Heart left ventricle (tissue), 16 donors: ENCODE measurements around the gene FOLR3. TPM values are rescaled to one million over a fixed set of nuclear protein-coding genes. Genes with fewer than 3 reads are reported as not detected.

ENCODE experiments used
- ATAC-seq, 4 donors: fragments of 200-7000 bp; cut with Tn5 transposase; one replicate each; pipeline ENCODE4 v1.9.1; 2020 to 2022; ENCODE audit warnings: moderate library complexity in 4 of 4, mild to moderate bottlenecking in 3 of 4, moderate number of reproducible peaks in 1 of 4
- DNase-seq, 5 donors: peaks; one replicate each; pipeline ENCODE4 v3.0.0-alpha.2; 2020
- H3K27ac ChIP-seq, 12 donors: fragments of 200-600 bp; sonication (generic) in 4 of 12; one replicate each; pipeline versions ENCODE4 v1.5.0 to v1.8.0; 2016 to 2022; ENCODE audit warnings: mild to moderate bottlenecking in 2 of 12
- H3K27me3 ChIP-seq, 9 donors: fragments of 200-600 bp; sonication (generic) in 2 of 9; one replicate each; pipeline versions ENCODE4 v1.5.1 to v1.8.0; 2016 to 2022; ENCODE audit warnings: mild to moderate bottlenecking in 3 of 9
- H3K36me3 ChIP-seq, 9 donors: fragments of 200-600 bp; sonication (generic) in 2 of 9; one replicate each; pipeline versions ENCODE4 v1.5.0 to v1.8.0; 2018 to 2022; ENCODE audit warnings: mild to moderate bottlenecking in 2 of 9
- H3K4me1 ChIP-seq, 12 donors: fragments of 200-600 bp; sonication (generic) in 4 of 12; one replicate each; pipeline versions ENCODE4 v1.5.0 to v1.8.0; 2016 to 2022; ENCODE audit warnings: mild to moderate bottlenecking in 3 of 12
- H3K4me3 ChIP-seq, 12 donors: fragments of 200-600 bp; sonication (generic) in 4 of 12; one replicate each; pipeline versions ENCODE4 v1.5.0 to v1.8.0; 2017 to 2022; ENCODE audit warnings: mild to moderate bottlenecking in 9 of 12, moderate library complexity in 4 of 12
- H3K9me3 ChIP-seq, 12 donors: fragments of 200-600 bp; sonication (generic) in 4 of 12; one replicate each; pipeline versions ENCODE4 v1.5.0 to v1.8.0; 2016 to 2022; ENCODE audit warnings: mild to moderate bottlenecking in 1 of 12
- POLR2A ChIP-seq, 2 donors: fragments of 450-650 bp; IDR thresholded peaks; one replicate each; pipeline ENCODE4 v1.6.1; 2017; ENCODE audit warnings: antibody characterized with exemption in 2 of 2, mild to moderate bottlenecking in 2 of 2, moderate library complexity in 2 of 2
- WGBS, 4 donors: extraction: QIAGEN DNeasy Blood & Tissue Kit in 2 of 4; methylation state at CpG; one replicate each; pipeline versions ENCODE4 v1.1.5 to v1.1.7; 2013 to 2018; 5-methylcytosine and 5-hydroxymethylcytosine counted together
- intact Hi-C, 10 donors: fragments of 100-400 bp; cut with DNase I; formaldehyde crosslinking; loops; one replicate each; pipeline versions ENCODE4 v1.11.1 to v1.14.2; 2022
- polyA plus RNA-seq, 2 donors: library from polyadenylated mRNA; stranded (reverse); fragments of 200-250 nt; gene quantifications; one replicate each; pipeline ENCODE4 v1.2.3, GENCODE V29; 2013
- total RNA-seq, 9 donors: library from RNA; depleted of rRNA in 2 of 9; stranded (reverse); fragments of >200 nt in 2 of 9; fragmentation: NEBNext Ultra II Directional in 3 of 9; extraction: Animal tissue kit (Norgen Biotek cat#: 25700) in 3 of 9; gene quantifications; one replicate each; pipeline versions ENCODE4 v1.1.0 to v1.2.4, GENCODE V29; 2016 to 2023
- TF ChIP-seq, protein P1 (sequence below), 12 donors: fragments of 200-600 bp; sonication (generic) in 4 of 12; IDR thresholded peaks; one replicate each; pipeline versions ENCODE4 v1.5.0 to v1.8.0; 2018 to 2022; ENCODE audit warnings: antibody characterized with exemption in 12 of 12, mild to moderate bottlenecking in 5 of 12
- donor health status: ischemic (EF 13 %, LVEDD 7.1; RV severe dilation, severe dysfunction).
- donor health status: healthy with polysubstance abuse.
- donor health status: DM: no; HTN: yes; CAD: no.
- donor health status: DM: no; HTN: no; CAD: no.
- donor health status: ischemic (EF 25% LVEDD 6.9; RV normal size, moderate dysfunction).
- donor health status: ischemic (EF 25% LVEDD 5.7; RV mildly dilated, moderate dysfunction).
- donor health status: healthy.
- donor health status: DM: yes; HTN: yes; CAD: no.
- donor health status: ischemic (EF 35%, LVEDD 5.7; RV mildly dilated, moderate dysfunction).
- donor health status: nonischemic (EF 11% LVEDD 7.7; RV severe dilation, severe dysfunction).
- donor health status: DM: yes; HTN: yes; CAD: no.
- donor health status: PGD.
- donor health status: ischemic (EF 29% LVEDD 5.4; RV normal size, mild dysfunction).
- donor health status: nonischemic (EF 23%, LVEDD 6.1; RV moderate dilation, normal function).

Gene FOLR3
- total and polyA plus RNA-seq, 11 donors: 0.43 to 1.1 (median 0.85) TPM; not detected in 7

DNA sequence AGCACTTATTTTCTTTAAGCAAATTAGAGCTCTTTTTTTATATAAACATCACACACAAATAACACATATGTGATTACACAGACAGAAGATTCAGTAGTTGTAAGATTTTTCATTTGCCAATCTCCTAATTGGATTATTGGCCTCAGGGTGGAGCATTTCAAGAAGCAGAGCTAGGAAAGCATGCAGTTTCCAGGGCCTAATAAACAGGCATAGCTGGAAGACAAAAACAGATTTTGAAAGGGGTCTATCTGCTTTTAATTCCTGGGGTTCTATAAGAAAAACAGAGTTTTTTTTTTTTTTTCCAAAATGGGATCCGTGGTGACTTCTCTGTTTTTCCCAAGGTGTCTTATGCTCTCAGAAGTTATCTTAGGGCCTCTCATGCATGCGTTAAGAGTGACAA lies 7.6 kb upstream of the FOLR3 start:
- WGBS, 4 donors: 55 to 65% (median 59%) methylated on average over 2 of the region's 2 CpGs
- Histone ChIP-seq H3K4me1 (peaks cover 0 to 1% (median 0%) of the 10 kb centered on the region in 12 donors), H3K9me3 (peaks cover 0 to 5% (median 0%) of the 10 kb centered on the region in 12 donors), H3K27ac (no peak overlapping the region), H3K4me3 (no peak overlapping the region), H3K27me3 (peaks cover 0 to 5% (median 0%) of the 10 kb centered on the region in 9 donors), H3K36me3 (no peaks in the 10 kb centered on the region)
- TF ChIP-seq POLR2A (IDR thresholded peaks at IDR 0.05): no peak
- TF ChIP-seq, protein P1, sequence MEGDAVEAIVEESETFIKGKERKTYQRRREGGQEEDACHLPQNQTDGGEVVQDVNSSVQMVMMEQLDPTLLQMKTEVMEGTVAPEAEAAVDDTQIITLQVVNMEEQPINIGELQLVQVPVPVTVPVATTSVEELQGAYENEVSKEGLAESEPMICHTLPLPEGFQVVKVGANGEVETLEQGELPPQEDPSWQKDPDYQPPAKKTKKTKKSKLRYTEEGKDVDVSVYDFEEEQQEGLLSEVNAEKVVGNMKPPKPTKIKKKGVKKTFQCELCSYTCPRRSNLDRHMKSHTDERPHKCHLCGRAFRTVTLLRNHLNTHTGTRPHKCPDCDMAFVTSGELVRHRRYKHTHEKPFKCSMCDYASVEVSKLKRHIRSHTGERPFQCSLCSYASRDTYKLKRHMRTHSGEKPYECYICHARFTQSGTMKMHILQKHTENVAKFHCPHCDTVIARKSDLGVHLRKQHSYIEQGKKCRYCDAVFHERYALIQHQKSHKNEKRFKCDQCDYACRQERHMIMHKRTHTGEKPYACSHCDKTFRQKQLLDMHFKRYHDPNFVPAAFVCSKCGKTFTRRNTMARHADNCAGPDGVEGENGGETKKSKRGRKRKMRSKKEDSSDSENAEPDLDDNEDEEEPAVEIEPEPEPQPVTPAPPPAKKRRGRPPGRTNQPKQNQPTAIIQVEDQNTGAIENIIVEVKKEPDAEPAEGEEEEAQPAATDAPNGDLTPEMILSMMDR (IDR thresholded peaks at IDR 0.05): no peak
- DNase-seq (no peak), ATAC-seq (no peak)
- intact Hi-C loops: no loop called here

DNA sequence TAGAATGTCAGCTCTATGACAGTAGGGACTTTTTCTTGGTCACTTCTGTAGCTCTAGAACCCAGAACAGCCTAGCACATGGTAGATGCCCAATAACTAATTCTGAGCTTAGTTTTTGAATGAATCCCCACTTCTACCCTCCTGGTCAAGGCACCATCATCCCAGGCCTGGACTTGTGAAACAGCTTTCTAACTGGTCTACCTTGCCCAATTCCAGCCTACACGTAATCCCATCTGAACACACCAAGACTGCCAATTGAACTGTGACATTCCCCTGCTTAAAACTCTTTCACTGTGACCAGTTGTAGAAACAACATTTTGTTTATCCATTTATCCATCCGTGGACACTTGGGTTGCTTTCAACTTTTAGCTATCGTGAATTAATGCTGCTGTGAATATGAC lies 6.1 kb upstream of the FOLR3 start:
- no peak for TF ChIP-seq POLR2A (IDR thresholded peaks at IDR 0.05)
- TF ChIP-seq, protein P1 (IDR thresholded peaks at IDR 0.05): no peak
- Histone ChIP-seq H3K9me3 (peaks cover 0 to 5% (median 0%) of the 10 kb centered on the region in 12 donors), H3K36me3 (no peaks in the 10 kb centered on the region), H3K4me1 (peaks cover 0 to 9% (median 0%) of the 10 kb centered on the region in 12 donors), H3K4me3 (no peak overlapping the region), H3K27ac (no peak overlapping the region), H3K27me3 (peaks cover 0 to 10% (median 0%) of the 10 kb centered on the region in 9 donors)
- 77 to 88% (median 82%) methylated on average over 3 of the region's 3 CpGs for WGBS, 4 donors
- intact Hi-C loops: no loop called here
- no peak for ATAC-seq
- no peak for DNase-seq

DNA sequence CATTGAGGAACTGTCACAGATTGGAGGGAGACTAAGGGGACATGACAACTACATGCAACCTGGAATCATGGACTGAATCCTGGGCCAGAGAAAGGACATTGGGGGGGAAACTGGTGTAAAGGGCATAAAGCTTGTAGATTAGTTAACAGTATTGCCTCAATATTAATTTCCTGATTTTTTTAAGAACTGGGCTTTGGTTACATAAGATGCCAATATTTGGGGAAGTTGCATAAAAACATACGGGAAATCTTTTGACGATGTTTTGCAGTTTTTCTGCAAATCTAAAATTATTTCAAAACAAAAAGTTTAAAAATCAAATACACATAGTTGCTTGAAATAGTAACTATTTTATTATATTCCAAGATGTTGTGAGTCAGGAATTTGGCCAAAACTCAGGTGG lies 2.9 kb upstream of the FOLR3 start:
- Histone ChIP-seq H3K27ac (peak overlapping the region in 1 of 12 donors; percentile 77), H3K4me1 (peaks cover 0 to 9% (median 0%) of the 10 kb centered on the region in 12 donors), H3K36me3 (no peaks in the 10 kb centered on the region), H3K9me3 (peaks cover 0 to 5% (median 0%) of the 10 kb centered on the region in 12 donors), H3K27me3 (peaks cover 0 to 10% (median 0%) of the 10 kb centered on the region in 9 donors), H3K4me3 (no peak overlapping the region)
- no peak for DNase-seq
- intact Hi-C loops: no loop called here
- 81 to 88% (median 86%) methylated on average over 2 of the region's 2 CpGs for WGBS, 4 donors
- TF ChIP-seq, protein P1 (IDR thresholded peaks at IDR 0.05): no peak
- no peak for TF ChIP-seq POLR2A (IDR thresholded peaks at IDR 0.05)
- ATAC-seq: no peak

DNA sequence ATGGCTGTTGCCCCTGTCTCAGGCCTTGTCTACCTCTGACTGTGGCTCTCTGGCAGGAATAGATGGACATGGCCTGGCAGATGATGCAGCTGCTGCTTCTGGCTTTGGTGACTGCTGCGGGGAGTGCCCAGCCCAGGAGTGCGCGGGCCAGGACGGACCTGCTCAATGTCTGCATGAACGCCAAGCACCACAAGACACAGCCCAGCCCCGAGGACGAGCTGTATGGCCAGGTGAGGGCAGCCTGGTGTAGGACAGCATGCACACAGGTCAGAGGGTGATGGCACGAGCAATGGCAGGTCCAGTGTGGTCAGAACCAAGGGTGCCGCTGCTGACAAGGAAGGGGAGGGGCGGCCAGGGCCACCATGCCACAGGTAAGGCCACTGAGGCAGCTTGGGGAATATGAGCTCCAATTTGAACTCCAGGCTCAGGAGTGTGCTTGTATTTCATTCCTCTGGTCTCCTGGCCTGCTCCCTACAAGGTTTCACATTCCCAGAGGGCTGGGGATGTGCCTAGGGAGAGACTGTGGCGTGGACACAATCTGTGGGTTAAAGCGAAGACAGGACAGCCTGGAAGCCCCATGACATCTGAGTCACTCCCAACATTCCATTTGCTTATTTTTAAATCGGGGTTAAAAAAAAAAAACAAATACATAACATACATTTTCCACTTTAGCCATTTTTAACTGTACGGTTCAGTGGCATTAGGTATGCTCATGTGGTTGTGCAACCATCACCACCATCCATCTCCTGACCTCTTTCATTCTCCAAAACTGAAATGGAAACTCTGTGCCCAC lies 562 bp downstream of the FOLR3 start:
- peaks cover 0 to 10% (median 0%) of the 10 kb centered on the region in 9 donors for H3K27me3 ChIP-seq
- ATAC-seq: peak in 1 of 4 donors; percentile 40
- H3K4me3 ChIP-seq: no peak overlapping the region
- H3K36me3 ChIP-seq: no peaks in the 10 kb centered on the region
- DNase-seq: no peak
- TF ChIP-seq POLR2A (IDR thresholded peaks at IDR 0.05): no peak
- TF ChIP-seq, protein P1 (IDR thresholded peaks at IDR 0.05): no peak
- 82 to 90% (median 88%) methylated on average over 14 of the region's 14 CpGs for WGBS, 4 donors
- no peaks in the 10 kb centered on the region for H3K9me3 ChIP-seq
- peaks cover 0 to 9% (median 0%) of the 10 kb centered on the region in 12 donors for H3K4me1 ChIP-seq
- no peak overlapping the region for H3K27ac ChIP-seq
- intact Hi-C loops: no loop called here
